Stomach (tissue), 9 donors: Measurements from ENCODE around the gene PDCD4. TPM values are rescaled to one million over a fixed set of nuclear protein-coding genes. Genes with fewer than 3 reads are reported as not detected.

Experiments used
- DNase-seq, 2 donors: peaks; one replicate each; pipeline versions ENCODE4 v3.0.0 to v3.0.0-alpha.2; 2013 to 2019
- H3K27ac ChIP-seq, 5 donors: fragments of 200-600 bp in 4 of 5; sonication (generic) in 4 of 5; one replicate each; pipeline ENCODE4 v1.5.1; 2013 to 2019; ENCODE audit warnings: mild to moderate bottlenecking in 1 of 5, moderate library complexity in 1 of 5
- H3K27me3 ChIP-seq, 3 donors: fragments of 200-600 bp; sonication (generic); one replicate each; pipeline ENCODE4 v1.5.1; 2017 to 2019; ENCODE audit warnings: mixed run types in 1 of 3
- H3K36me3 ChIP-seq, 4 donors: fragments of 200-600 bp; sonication (generic); 1 replicate in 3 of 4; 2 replicates in 1 of 4; pipeline ENCODE4 v1.5.1; 2016 to 2019
- H3K4me1 ChIP-seq, 4 donors: fragments of 200-600 bp; sonication (generic); one replicate each; pipeline ENCODE4 v1.5.1; 2016 to 2019
- H3K4me3 ChIP-seq, 4 donors: fragments of 200-600 bp; sonication (generic) in 3 of 4; one replicate each; pipeline ENCODE4 v1.5.1; 2016 to 2019; ENCODE audit warnings: mild to moderate bottlenecking in 1 of 4
- H3K9me3 ChIP-seq, 4 donors: fragments of 200-600 bp; sonication (generic); one replicate each; pipeline ENCODE4 v1.5.1; 2016 to 2019
- CTCF ChIP-seq, 7 experiments: fragments of 450-650 bp in 4 of 7; fragments of 200-600 bp in 3 of 7; sonication (generic) in 3 of 7; IDR thresholded peaks; one replicate each; pipeline ENCODE4 v1.5.1; 2016 to 2019; ENCODE audit warnings: antibody characterized with exemption in 7 of 7, control low read depth in 2 of 7, mild to moderate bottlenecking in 1 of 7
- EP300 ChIP-seq: sonication (generic); formaldehyde crosslinking; IDR thresholded peaks from one replicate; pipeline ENCODE4 v1.6.1; 2017; ENCODE audit warnings: antibody characterized with exemption
- POLR2A ChIP-seq, 4 donors: fragments of 450-650 bp; IDR thresholded peaks; one replicate each; pipeline ENCODE4 v1.6.1; 2016; ENCODE audit warnings: antibody characterized with exemption in 4 of 4, control low read depth in 2 of 4, mild to moderate bottlenecking in 1 of 4, moderate library complexity in 1 of 4
- POLR2AphosphoS5 ChIP-seq, 3 donors: sonication (generic); formaldehyde crosslinking; IDR thresholded peaks; one replicate each; pipeline ENCODE4 v1.6.1; 2016; ENCODE audit warnings: antibody characterized with exemption in 3 of 3
- WGBS, 5 donors: extraction: QIAGEN DNeasy Blood & Tissue Kit in 3 of 5; methylation state at CpG; one replicate each; pipeline versions ENCODE4 v1.1.5 to v1.1.7; 2013 to 2018; 5-methylcytosine and 5-hydroxymethylcytosine counted together
- intact Hi-C: fragments of 100-400 bp; cut with DNase I; formaldehyde crosslinking; loops from one replicate; pipeline ENCODE4 v1.15.1; 2023; ENCODE audit warnings: low total_unique reads
- polyA plus RNA-seq, 3 donors: library from polyadenylated mRNA; stranded (reverse); fragments of 200-250 nt; gene quantifications; one replicate each; pipeline ENCODE4 v1.2.3, GENCODE V29; 2013
- total RNA-seq, 5 donors: library from RNA; depleted of rRNA; stranded (reverse); fragments of >200 nt; gene quantifications; one replicate each; pipeline versions ENCODE4 v1.1.0 to v1.2.3, GENCODE V29; 2014 to 2016
- donor health status: healthy with polysubstance abuse.
- donor health status: Bipolar disorder and iron deficiency.
- donor health status: healthy.

PDCD4 gene
- total and polyA plus RNA-seq, 8 donors, result 39.3 to 605 (median 119) TPM

- intact Hi-C loops, result no loop called here
- WGBS, 5 donors, result 71 to 82% (median 75%) methylated on average over 8 of the region's 8 CpGs
- Histone ChIP-seq H3K9me3 (no peaks in the 10 kb centered on the region), H3K4me1 (peaks cover 10 to 70% (median 42%) of the 10 kb centered on the region in 4 donors), H3K27me3 (no peaks in the 10 kb centered on the region), H3K27ac (no peak overlapping the region), H3K4me3 (no peak overlapping the region), H3K36me3 (no peaks in the 10 kb centered on the region)
- TF ChIP-seq POLR2A (IDR thresholded peaks at IDR 0.05), result no peak
- TF ChIP-seq POLR2AphosphoS5 (IDR thresholded peaks at IDR 0.05), result no peak
- TF ChIP-seq CTCF (IDR thresholded peaks at IDR 0.05), result no peak
- no peak for TF ChIP-seq EP300
- no peak for DNase-seq
These were observed 20.6 kb upstream of the PDCD4 start for GRCh38 chr10:110851020-110851612.

GRCh38 chr10:110852255-110852896 is 19.4 kb upstream of the PDCD4 start:
- Histone ChIP-seq H3K36me3 (no peaks in the 10 kb centered on the region), H3K4me3 (no peak overlapping the region), H3K4me1 (peaks cover 4 to 62% (median 35%) of the 10 kb centered on the region in 4 donors), H3K27me3 (no peaks in the 10 kb centered on the region), H3K27ac (peak overlapping the region; percentile 2 to 60 (median 28)), H3K9me3 (no peaks in the 10 kb centered on the region)
- WGBS, 5 donors, result 50 to 67% (median 56%) methylated on average over 7 of the region's 7 CpGs
- TF ChIP-seq POLR2AphosphoS5 (IDR thresholded peaks at IDR 0.05) (peak in 2 of 3 donors; percentile 67 to 68), EP300 (no peak)
- peak in 1 of 2 donors; percentile 71 for DNase-seq
- intact Hi-C loops, result no loop called here

GRCh38 chr10:110852947-110853346 is 18.8 kb upstream of the PDCD4 start:
- Histone ChIP-seq H3K4me3 (no peak overlapping the region), H3K27me3 (no peaks in the 10 kb centered on the region), H3K36me3 (no peaks in the 10 kb centered on the region), H3K4me1 (peaks cover 9 to 63% (median 40%) of the 10 kb centered on the region in 4 donors), H3K9me3 (no peaks in the 10 kb centered on the region), H3K27ac (peak overlapping the region in 4 of 5 donors; percentile 6 to 60 (median 52))
- 69 to 79% (median 71%) methylated on average over 4 of the region's 4 CpGs for WGBS, 5 donors
- TF ChIP-seq EP300, result no peak
- TF ChIP-seq POLR2A (IDR thresholded peaks at IDR 0.05), result no peak
- TF ChIP-seq CTCF (IDR thresholded peaks at IDR 0.05), result no peak
- TF ChIP-seq POLR2AphosphoS5 (IDR thresholded peaks at IDR 0.05), result no peak
- intact Hi-C loops, result no loop called here
- DNase-seq, result no peak

GRCh38 chr10:110853921-110854605 is 17.7 kb upstream of the PDCD4 start:
- intact Hi-C loops, result no loop called here
- H3K9me3 ChIP-seq, result no peaks in the 10 kb centered on the region
- H3K4me1 ChIP-seq, result peaks cover 18 to 74% (median 51%) of the 10 kb centered on the region in 4 donors
- no peak overlapping the region for H3K4me3 ChIP-seq
- no peak for DNase-seq
- no peak for TF ChIP-seq EP300
- TF ChIP-seq POLR2AphosphoS5 (IDR thresholded peaks at IDR 0.05), result no peak
- no peaks in the 10 kb centered on the region for H3K36me3 ChIP-seq
- peak overlapping the region in 1 of 5 donors; percentile 7 for H3K27ac ChIP-seq
- H3K27me3 ChIP-seq, result no peaks in the 10 kb centered on the region

GRCh38 chr10:110857265-110858171 is 14.2 kb upstream of the PDCD4 start:
- Histone ChIP-seq H3K27me3 (no peaks in the 10 kb centered on the region), H3K27ac (peak overlapping the region; percentile 80 to 99 (median 97)), H3K4me3 (peak overlapping the region in 1 of 4 donors; percentile 22), H3K36me3 (no peaks in the 10 kb centered on the region), H3K9me3 (no peaks in the 10 kb centered on the region), H3K4me1 (peaks cover 40 to 82% (median 64%) of the 10 kb centered on the region in 4 donors)
- 21 to 38% (median 21%) methylated on average over 12 of the region's 12 CpGs for WGBS, 5 donors
- DNase-seq, result peak; percentile 88 to 91
- TF ChIP-seq CTCF (IDR thresholded peaks at IDR 0.05) (peak in 1 of 7 experiments; percentile 18), POLR2A (IDR thresholded peaks at IDR 0.05) (no peak), POLR2AphosphoS5 (IDR thresholded peaks at IDR 0.05) (peak; percentile 51 to 97 (median 97)), EP300 (no peak)
- intact Hi-C loops, result no loop called here
